HEK293 (cell line): Measurements from ENCODE around the gene PNCK.

Experiments used
- CTCF ChIP-seq: fragments of 450-650 bp; formaldehyde crosslinking; IDR thresholded peaks from 2 replicates; pipeline ENCODE4 v1.5.1; 2016; ENCODE audit warnings: missing biosample characterization, missing genetic modification characterization
- HOXC10 ChIP-seq: sonication (generic); formaldehyde crosslinking; IDR thresholded peaks from 2 replicates; pipeline ENCODE4 v1.8.1; 2023; ENCODE audit warnings: mild to moderate bottlenecking, missing genetic modification reagents
- MYNN ChIP-seq: fragments of 450-650 bp; formaldehyde crosslinking; IDR thresholded peaks from 2 replicates; pipeline ENCODE4 v1.5.1; 2016; ENCODE audit warnings: missing biosample characterization, missing genetic modification characterization, borderline replicate concordance
- OVOL3 ChIP-seq: fragments of 450-650 bp; formaldehyde crosslinking; IDR thresholded peaks from 2 replicates; pipeline ENCODE4 v1.5.1; 2016; ENCODE audit warnings: missing biosample characterization, missing genetic modification characterization
- ZBTB21 ChIP-seq: fragments of 450-650 bp; formaldehyde crosslinking; IDR thresholded peaks from 2 replicates; pipeline ENCODE4 v1.5.1; 2017; ENCODE audit warnings: missing biosample characterization, missing genetic modification characterization
- ZBTB7A ChIP-seq: fragments of 450-650 bp; formaldehyde crosslinking; IDR thresholded peaks from 2 replicates; pipeline ENCODE4 v1.5.1; 2016; ENCODE audit warnings: low read depth, missing biosample characterization, missing genetic modification characterization
- ZBTB8A ChIP-seq: fragments of 450-650 bp; formaldehyde crosslinking; IDR thresholded peaks from 2 replicates; pipeline ENCODE4 v1.5.1; 2016; ENCODE audit warnings: missing biosample characterization, missing genetic modification characterization
- ZFP41 ChIP-seq: fragments of 450-650 bp; formaldehyde crosslinking; IDR thresholded peaks from 2 replicates; pipeline ENCODE4 v1.5.1; 2016; ENCODE audit warnings: missing biosample characterization, missing genetic modification characterization, borderline replicate concordance
- ZNF138 ChIP-seq: fragments of 450-650 bp; formaldehyde crosslinking; IDR thresholded peaks from 2 replicates; pipeline ENCODE4 v1.5.1; 2016; ENCODE audit warnings: missing biosample characterization, missing genetic modification characterization, borderline replicate concordance
- ZNF155 ChIP-seq: fragments of 450-650 bp; formaldehyde crosslinking; IDR thresholded peaks from 2 replicates; pipeline ENCODE4 v1.5.1; 2016; ENCODE audit warnings: missing biosample characterization, missing genetic modification characterization
- ZNF175 ChIP-seq: fragments of 450-650 bp; formaldehyde crosslinking; IDR thresholded peaks from 2 replicates; pipeline ENCODE4 v1.5.1; 2016; ENCODE audit warnings: missing biosample characterization, missing genetic modification characterization
- ZNF18 ChIP-seq: fragments of 450-650 bp; formaldehyde crosslinking; IDR thresholded peaks from 2 replicates; pipeline ENCODE4 v1.5.1; 2016; ENCODE audit warnings: missing biosample characterization, missing genetic modification characterization
- ZNF214 ChIP-seq: fragments of 450-650 bp; formaldehyde crosslinking; IDR thresholded peaks from 2 replicates; pipeline ENCODE4 v1.5.1; 2017; ENCODE audit warnings: missing biosample characterization, mild to moderate bottlenecking, missing genetic modification characterization, borderline replicate concordance
- ZNF221 ChIP-seq: fragments of 450-650 bp; formaldehyde crosslinking; IDR thresholded peaks from 2 replicates; pipeline ENCODE4 v1.5.1; 2017; ENCODE audit warnings: missing biosample characterization, missing genetic modification characterization, borderline replicate concordance
- ZNF24 ChIP-seq: fragments of 450-650 bp; formaldehyde crosslinking; IDR thresholded peaks from 2 replicates; pipeline ENCODE4 v1.5.1; 2016; ENCODE audit warnings: missing biosample characterization, missing genetic modification characterization
- ZNF266 ChIP-seq: fragments of 450-650 bp; formaldehyde crosslinking; IDR thresholded peaks from 2 replicates; pipeline ENCODE4 v1.5.1; 2016; ENCODE audit warnings: missing biosample characterization, missing genetic modification characterization, low read depth
- ZNF280C ChIP-seq: fragments of 450-650 bp; formaldehyde crosslinking; IDR thresholded peaks from 2 replicates; pipeline ENCODE4 v1.5.1; 2016; ENCODE audit warnings: missing biosample characterization, missing genetic modification characterization
- ZNF366 ChIP-seq: fragments of 450-650 bp; formaldehyde crosslinking; conservative IDR thresholded peaks from 2 replicates; pipeline ENCODE4 v1.5.1; 2016; ENCODE audit warnings: missing biosample characterization, missing genetic modification characterization
- ZNF394 ChIP-seq: fragments of 450-650 bp; formaldehyde crosslinking; IDR thresholded peaks from 2 replicates; pipeline ENCODE4 v1.5.1; 2016; ENCODE audit warnings: missing biosample characterization, missing genetic modification characterization, mild to moderate bottlenecking, moderate library complexity, borderline replicate concordance
- ZNF521 ChIP-seq: fragments of 450-650 bp; formaldehyde crosslinking; IDR thresholded peaks from 2 replicates; pipeline ENCODE4 v1.5.1; 2017; ENCODE audit warnings: missing biosample characterization, mild to moderate bottlenecking, missing genetic modification characterization
- ZNF529 ChIP-seq: fragments of 450-650 bp; formaldehyde crosslinking; IDR thresholded peaks from 2 replicates; pipeline ENCODE4 v1.5.1; 2017; ENCODE audit warnings: missing genetic modification characterization, missing biosample characterization; ENCODE audit not compliant: insufficient replicate concordance
- ZNF623 ChIP-seq: fragments of 450-650 bp; formaldehyde crosslinking; IDR thresholded peaks from 2 replicates; pipeline ENCODE4 v1.5.1; 2016; ENCODE audit warnings: missing biosample characterization, missing genetic modification characterization
- ZNF639 ChIP-seq: fragments of 450-650 bp; formaldehyde crosslinking; IDR thresholded peaks from 2 replicates; pipeline ENCODE4 v1.5.1; 2016; ENCODE audit warnings: missing biosample characterization, missing genetic modification characterization
- ZNF792 ChIP-seq: fragments of 450-650 bp; formaldehyde crosslinking; IDR thresholded peaks from 2 replicates; pipeline ENCODE4 v1.5.1; 2016; ENCODE audit warnings: missing biosample characterization, missing genetic modification characterization
- ZNF843 ChIP-seq: fragments of 450-650 bp; formaldehyde crosslinking; IDR thresholded peaks from 2 replicates; pipeline ENCODE4 v1.5.1; 2016; ENCODE audit warnings: missing biosample characterization, missing genetic modification characterization
- ZSCAN23 ChIP-seq: fragments of 450-650 bp; formaldehyde crosslinking; IDR thresholded peaks from 2 replicates; pipeline ENCODE4 v1.5.1; 2016; ENCODE audit warnings: missing biosample characterization, missing genetic modification characterization
- ZSCAN5A ChIP-seq: fragments of 450-650 bp; formaldehyde crosslinking; IDR thresholded peaks from 2 replicates; pipeline ENCODE4 v1.5.1; 2016; ENCODE audit warnings: missing biosample characterization, missing genetic modification characterization

The PNCK gene

GRCh38 chrX:153643431-153644351 is 29.9 kb downstream of the PNCK start (continued):
- TF ChIP-seq CTCF (tag by site-specific recombination) = no peak
- peak; percentile 87 for TF ChIP-seq ZNF24 (tag by site-specific recombination)
- no peak for TF ChIP-seq ZNF366
- TF ChIP-seq ZNF18 (tag by site-specific recombination) = no peak
- TF ChIP-seq ZNF521 = no peak
- no peak for TF ChIP-seq MYNN
- TF ChIP-seq ZNF280C (tag by site-specific recombination) = no peak
- peak; percentile 70 for TF ChIP-seq ZBTB8A (tag by site-specific recombination)
- no peak for TF ChIP-seq ZNF529 (tag by site-specific recombination)
- no peak for TF ChIP-seq ZSCAN5A (tag by site-specific recombination)
- no peak for TF ChIP-seq OVOL3
- TF ChIP-seq ZNF639 (tag by site-specific recombination) = no peak
- no peak for TF ChIP-seq ZNF792 (tag by site-specific recombination)
- no peak for TF ChIP-seq ZNF394 (tag by site-specific recombination)
- TF ChIP-seq ZNF221 (tag by site-specific recombination) = no peak
- no peak for TF ChIP-seq ZBTB21 (tag by site-specific recombination)
- no peak for TF ChIP-seq ZNF214 (tag by site-specific recombination)
- TF ChIP-seq ZNF843 = no peak
- TF ChIP-seq ZNF175 (tag by site-specific recombination) = no peak
- no peak for TF ChIP-seq ZNF266 (tag by site-specific recombination)
- TF ChIP-seq ZNF138 (tag by site-specific recombination) = no peak
- no peak for TF ChIP-seq ZFP41 (tag by site-specific recombination)
- TF ChIP-seq ZBTB7A (tag by site-specific recombination) = no peak
- TF ChIP-seq ZNF623 = no peak
- TF ChIP-seq HOXC10 = no peak
- TF ChIP-seq ZNF155 (tag by site-specific recombination) = no peak
- no peak for TF ChIP-seq ZSCAN23 (tag by site-specific recombination)
